B cell (primary cell): ENCODE data around the gene UTS2B.

ENCODE experiments used
- EZH2 ChIP-seq: IDR thresholded peaks from 2 replicates; pipeline ENCODE4 v1.6.1; 2012; ENCODE audit warnings: borderline replicate concordance, low read depth, mild to moderate bottlenecking, moderate library complexity, low read length; ENCODE audit not compliant: insufficient read depth, poor library complexity, severe bottlenecking
- TF ChIP-seq, protein P1 (sequence below): fragments of 200-600 bp; IDR thresholded peaks from one replicate; pipeline ENCODE4 v1.8.0; 2022; ENCODE audit warnings: antibody characterized with exemption, mild to moderate bottlenecking

DNA sequence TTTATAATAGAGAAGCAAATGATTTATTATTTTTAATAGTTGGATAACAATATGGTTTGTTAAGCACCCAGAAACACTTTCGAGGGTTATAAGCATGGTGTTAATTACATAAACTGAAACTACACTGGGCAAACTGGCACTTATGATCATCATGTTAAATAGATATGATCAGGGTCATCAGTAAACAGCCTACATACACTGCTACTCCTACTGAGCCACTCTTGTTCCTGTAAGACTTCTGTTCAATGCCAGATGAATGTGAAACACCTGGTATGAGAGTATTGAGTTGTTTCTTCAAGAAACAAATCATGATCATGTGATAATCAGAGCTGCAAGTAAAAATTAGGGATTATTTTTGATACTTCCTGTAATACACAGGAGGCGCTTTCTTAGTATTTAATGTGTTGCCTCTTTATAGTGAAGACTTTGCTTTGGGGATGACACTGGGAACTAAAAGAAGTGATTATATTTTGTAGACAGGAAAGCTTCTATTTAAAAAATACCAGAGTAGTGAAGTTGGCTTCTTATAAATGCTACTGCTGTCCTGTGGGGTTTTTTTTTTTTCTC lies 32.3 kb upstream of the UTS2B start:
- TF ChIP-seq EZH2 = no peak
- TF ChIP-seq, protein P1, sequence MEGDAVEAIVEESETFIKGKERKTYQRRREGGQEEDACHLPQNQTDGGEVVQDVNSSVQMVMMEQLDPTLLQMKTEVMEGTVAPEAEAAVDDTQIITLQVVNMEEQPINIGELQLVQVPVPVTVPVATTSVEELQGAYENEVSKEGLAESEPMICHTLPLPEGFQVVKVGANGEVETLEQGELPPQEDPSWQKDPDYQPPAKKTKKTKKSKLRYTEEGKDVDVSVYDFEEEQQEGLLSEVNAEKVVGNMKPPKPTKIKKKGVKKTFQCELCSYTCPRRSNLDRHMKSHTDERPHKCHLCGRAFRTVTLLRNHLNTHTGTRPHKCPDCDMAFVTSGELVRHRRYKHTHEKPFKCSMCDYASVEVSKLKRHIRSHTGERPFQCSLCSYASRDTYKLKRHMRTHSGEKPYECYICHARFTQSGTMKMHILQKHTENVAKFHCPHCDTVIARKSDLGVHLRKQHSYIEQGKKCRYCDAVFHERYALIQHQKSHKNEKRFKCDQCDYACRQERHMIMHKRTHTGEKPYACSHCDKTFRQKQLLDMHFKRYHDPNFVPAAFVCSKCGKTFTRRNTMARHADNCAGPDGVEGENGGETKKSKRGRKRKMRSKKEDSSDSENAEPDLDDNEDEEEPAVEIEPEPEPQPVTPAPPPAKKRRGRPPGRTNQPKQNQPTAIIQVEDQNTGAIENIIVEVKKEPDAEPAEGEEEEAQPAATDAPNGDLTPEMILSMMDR = no peak
